Lower lobe of right lung (tissue), 2 donors: Measurements from ENCODE around the gene TAF1C. TPM values are rescaled to one million over a fixed set of nuclear protein-coding genes. Genes with fewer than 3 reads are reported as not detected.

Experiments
- ATAC-seq, 2 donors: fragments of 200-7000 bp; cut with Tn5 transposase; one replicate each; pipeline ENCODE4 v1.9.1; 2020 to 2022; ENCODE audit warnings: mild to moderate bottlenecking in 2 of 2, moderate library complexity in 2 of 2
- DNase-seq: peaks from one replicate; pipeline ENCODE4 v3.0.0-alpha.2; 2020
- H3K27ac ChIP-seq: fragments of 200-600 bp; one replicate; pipeline ENCODE4 v1.8.0; 2022
- H3K27me3 ChIP-seq: fragments of 200-600 bp; one replicate; pipeline ENCODE4 v1.8.0; 2022; ENCODE audit warnings: low read depth
- H3K36me3 ChIP-seq: fragments of 200-600 bp; one replicate; pipeline ENCODE4 v1.8.0; 2022; ENCODE audit warnings: mild to moderate bottlenecking
- H3K4me1 ChIP-seq: fragments of 200-600 bp; one replicate; pipeline ENCODE4 v1.8.0; 2022
- H3K4me3 ChIP-seq: fragments of 200-600 bp; one replicate; pipeline ENCODE4 v1.8.0; 2022; ENCODE audit warnings: mild to moderate bottlenecking
- H3K9me3 ChIP-seq: fragments of 200-600 bp; one replicate; pipeline ENCODE4 v1.8.0; 2022
- intact Hi-C: fragments of 100-400 bp; cut with DNase I; formaldehyde crosslinking; loops from one replicate; pipeline ENCODE4 v1.11.0; 2022
- total RNA-seq: library from RNA; stranded (reverse); fragmentation: NEBNext Ultra II Directional; extraction: Animal tissue kit (Norgen Biotek cat#: 25700); gene quantifications from one replicate; pipeline ENCODE4 v1.2.1, GENCODE V29; 2021
- TF ChIP-seq, protein P1 (sequence below): fragments of 200-600 bp; IDR thresholded peaks from one replicate; pipeline ENCODE4 v1.8.0; 2022; ENCODE audit warnings: antibody characterized with exemption, mild to moderate bottlenecking
- donor health status: DM: no; HTN: yes; CAD: no; lungs with severe emphysema.

The TAF1C gene
- total RNA-seq, 1 donor from 2014 or later, result 60.6 TPM

DNA sequence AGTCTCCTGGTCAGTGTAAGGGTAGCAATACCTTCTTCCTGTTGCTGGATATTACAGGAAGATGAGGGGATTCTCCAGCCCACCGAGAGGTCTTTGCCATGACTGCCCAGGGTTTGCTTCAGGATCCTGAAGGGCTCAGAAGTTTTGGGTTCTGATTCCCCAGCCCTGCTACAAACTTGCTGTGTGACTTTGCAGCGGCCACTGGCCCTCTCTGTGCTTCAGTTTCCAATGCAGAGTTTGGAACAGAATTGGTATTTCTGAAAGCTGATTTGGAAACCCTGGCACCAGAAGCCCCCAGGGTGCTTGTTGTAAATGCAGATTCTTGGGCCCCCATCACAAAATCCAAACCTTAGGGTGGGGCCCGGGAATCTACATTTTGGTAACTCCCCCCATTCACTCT, 38.3 kb upstream of the TAF1C start:
- H3K27ac ChIP-seq, result no peak overlapping the region
- intact Hi-C loops, result no loop called here
- H3K36me3 ChIP-seq, result no peaks in the 10 kb centered on the region
- no peaks in the 10 kb centered on the region for H3K27me3 ChIP-seq
- TF ChIP-seq, protein P1, sequence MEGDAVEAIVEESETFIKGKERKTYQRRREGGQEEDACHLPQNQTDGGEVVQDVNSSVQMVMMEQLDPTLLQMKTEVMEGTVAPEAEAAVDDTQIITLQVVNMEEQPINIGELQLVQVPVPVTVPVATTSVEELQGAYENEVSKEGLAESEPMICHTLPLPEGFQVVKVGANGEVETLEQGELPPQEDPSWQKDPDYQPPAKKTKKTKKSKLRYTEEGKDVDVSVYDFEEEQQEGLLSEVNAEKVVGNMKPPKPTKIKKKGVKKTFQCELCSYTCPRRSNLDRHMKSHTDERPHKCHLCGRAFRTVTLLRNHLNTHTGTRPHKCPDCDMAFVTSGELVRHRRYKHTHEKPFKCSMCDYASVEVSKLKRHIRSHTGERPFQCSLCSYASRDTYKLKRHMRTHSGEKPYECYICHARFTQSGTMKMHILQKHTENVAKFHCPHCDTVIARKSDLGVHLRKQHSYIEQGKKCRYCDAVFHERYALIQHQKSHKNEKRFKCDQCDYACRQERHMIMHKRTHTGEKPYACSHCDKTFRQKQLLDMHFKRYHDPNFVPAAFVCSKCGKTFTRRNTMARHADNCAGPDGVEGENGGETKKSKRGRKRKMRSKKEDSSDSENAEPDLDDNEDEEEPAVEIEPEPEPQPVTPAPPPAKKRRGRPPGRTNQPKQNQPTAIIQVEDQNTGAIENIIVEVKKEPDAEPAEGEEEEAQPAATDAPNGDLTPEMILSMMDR, result no peak
- no peak for ATAC-seq
- H3K4me1 ChIP-seq, result peaks cover 6% of the 10 kb centered on the region
- H3K4me3 ChIP-seq, result no peak overlapping the region
- DNase-seq, result no peak
- H3K9me3 ChIP-seq, result no peaks in the 10 kb centered on the region

DNA sequence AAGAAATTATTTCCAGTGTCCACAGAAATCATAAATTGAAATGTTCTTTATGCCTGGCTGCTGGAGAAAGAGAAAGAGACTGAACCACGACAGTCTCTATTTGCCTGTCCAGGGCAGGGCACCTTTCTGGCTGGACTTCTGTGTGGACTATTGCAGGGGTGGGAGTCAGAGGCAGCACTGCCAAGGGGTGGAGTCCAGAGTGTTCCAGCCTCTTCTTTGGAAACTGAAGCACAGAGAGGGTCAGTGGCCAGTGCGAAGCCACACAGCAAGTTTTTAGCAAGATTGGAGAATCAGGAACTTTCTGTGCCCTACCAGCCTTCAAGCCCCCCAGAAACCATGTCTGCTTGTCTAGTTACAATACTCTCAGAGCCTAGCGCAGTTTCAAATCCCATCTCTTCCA, 37.7 kb upstream of the TAF1C start:
- Histone ChIP-seq H3K27ac (no peak overlapping the region), H3K4me1 (peaks cover 6% of the 10 kb centered on the region), H3K9me3 (no peaks in the 10 kb centered on the region), H3K27me3 (no peaks in the 10 kb centered on the region), H3K36me3 (no peaks in the 10 kb centered on the region), H3K4me3 (no peak overlapping the region)
- ATAC-seq (no peak), DNase-seq (no peak)
- TF ChIP-seq, protein P1, result no peak
- intact Hi-C loops, result no loop called here

DNA sequence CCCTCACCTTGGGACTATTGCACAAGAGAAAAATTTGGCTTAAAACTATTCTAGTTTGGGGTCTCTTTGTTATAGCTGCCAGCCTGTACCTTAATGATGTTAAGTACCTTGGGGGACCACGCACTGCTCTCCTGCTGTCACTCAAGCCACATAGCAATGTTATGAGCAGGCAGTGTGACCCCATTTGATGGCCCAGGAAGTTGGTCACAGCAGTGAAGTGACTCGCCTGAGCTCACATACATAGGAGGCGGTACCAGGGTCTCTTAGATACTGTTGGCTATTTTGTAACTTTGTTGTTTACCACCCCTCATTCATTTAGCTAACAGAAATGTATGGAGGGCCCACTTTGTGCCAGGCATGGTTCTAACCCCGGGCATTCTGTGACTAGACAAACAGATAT, 36.6 kb upstream of the TAF1C start:
- no peaks in the 10 kb centered on the region for H3K27me3 ChIP-seq

DNA sequence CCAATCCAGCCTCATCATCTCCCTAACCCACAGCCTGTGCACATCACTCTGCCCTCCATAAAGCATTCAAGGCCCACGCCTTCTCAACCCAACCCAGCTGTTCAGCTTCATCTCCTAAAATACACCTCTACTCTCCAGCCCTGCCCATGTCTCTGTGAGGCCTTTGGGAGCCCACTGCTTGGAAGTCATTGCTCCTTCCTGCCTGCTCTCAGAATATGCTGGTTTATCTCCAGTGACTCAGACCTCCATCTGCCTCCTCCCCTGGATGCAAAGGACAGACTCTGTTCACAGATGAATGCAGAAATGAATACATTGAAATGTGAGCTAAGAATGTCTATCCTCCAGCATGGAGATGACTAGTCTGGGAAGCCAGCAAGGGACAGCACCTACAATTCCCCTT, 34.0 kb upstream of the TAF1C start:
- H3K36me3 ChIP-seq, result no peaks in the 10 kb centered on the region
- H3K9me3 ChIP-seq, result no peaks in the 10 kb centered on the region
- no peaks in the 10 kb centered on the region for H3K27me3 ChIP-seq
- TF ChIP-seq, protein P1, result no peak
- no peak overlapping the region for H3K27ac ChIP-seq
- no peak overlapping the region for H3K4me3 ChIP-seq
- intact Hi-C loops, result no loop called here
- DNase-seq, result no peak
- no peaks in the 10 kb centered on the region for H3K4me1 ChIP-seq
- no peak for ATAC-seq

More for the DNA sequence above, 36.6 kb upstream of the TAF1C start:
- Histone ChIP-seq H3K27ac (no peak overlapping the region), H3K9me3 (no peaks in the 10 kb centered on the region), H3K4me3 (no peak overlapping the region), H3K36me3 (no peaks in the 10 kb centered on the region), H3K4me1 (peaks cover 6% of the 10 kb centered on the region)
- DNase-seq (no peak), ATAC-seq (no peak)
- intact Hi-C loops, result no loop called here
- TF ChIP-seq, protein P1, result no peak

DNA sequence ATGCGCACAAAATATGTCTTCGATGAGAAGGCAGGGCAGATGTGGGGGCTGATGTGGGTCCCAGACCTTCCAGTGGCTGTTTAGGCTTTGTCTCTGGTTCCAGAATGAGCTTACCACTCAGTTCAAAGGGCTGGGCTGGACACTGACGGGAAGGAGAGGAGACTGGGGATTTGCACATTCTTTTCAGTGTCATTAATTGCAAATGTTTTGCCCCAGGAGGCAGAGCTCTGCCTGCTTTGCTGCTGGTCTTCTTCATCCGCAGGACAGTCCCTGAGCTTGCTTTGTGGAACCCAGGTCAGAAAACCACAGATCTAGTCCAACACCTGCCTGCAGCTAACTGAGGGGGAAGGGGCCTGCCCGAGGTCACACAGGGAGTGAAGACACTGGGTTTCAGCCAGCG, 32.1 kb upstream of the TAF1C start:
- ATAC-seq, result no peak
- Histone ChIP-seq H3K4me1 (no peaks in the 10 kb centered on the region), H3K36me3 (no peaks in the 10 kb centered on the region), H3K27me3 (no peaks in the 10 kb centered on the region), H3K4me3 (no peak overlapping the region), H3K27ac (no peak overlapping the region), H3K9me3 (no peaks in the 10 kb centered on the region)
- TF ChIP-seq, protein P1, result no peak
- DNase-seq, result no peak
- intact Hi-C loops, result no loop called here
